ENCODE measurements around the gene FSTL5.

DNA sequence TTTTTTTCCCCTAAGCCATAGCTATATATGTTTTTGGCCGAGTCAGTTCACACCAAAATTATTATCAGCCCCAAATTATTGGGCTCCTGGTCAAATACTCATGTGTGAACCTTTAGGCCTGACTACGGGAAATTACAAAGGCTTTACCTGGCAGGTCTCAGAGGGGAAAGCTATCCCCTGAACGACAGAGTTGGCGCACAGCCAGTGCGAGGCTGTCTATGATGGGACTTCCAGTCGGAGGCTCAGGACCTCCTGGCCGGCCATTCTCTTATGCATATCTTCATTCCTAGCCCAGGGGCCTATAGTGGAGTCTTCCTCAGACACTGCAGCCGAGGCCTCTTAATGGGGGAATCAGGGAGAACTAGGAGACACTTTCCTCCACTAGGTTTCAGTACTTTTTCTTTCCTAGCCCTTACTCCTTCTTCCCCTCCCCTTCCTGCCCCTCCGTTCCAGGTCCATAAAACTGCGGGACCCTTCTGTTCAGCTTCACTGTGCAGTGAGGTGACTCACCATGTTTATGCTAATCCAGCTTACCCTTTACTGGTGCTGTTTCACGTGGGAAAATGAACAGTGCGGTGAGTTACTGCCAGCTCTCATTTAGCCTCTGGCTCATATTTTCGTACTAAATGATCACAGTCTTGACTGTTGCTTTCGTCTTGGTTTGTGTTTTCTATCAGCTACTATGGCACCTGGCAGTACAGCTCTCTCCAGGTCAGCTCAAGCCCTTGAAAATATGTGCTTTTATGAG lies 533.9 kb downstream of the FSTL5 start:
- TF ChIP-seq, protein P1, sequence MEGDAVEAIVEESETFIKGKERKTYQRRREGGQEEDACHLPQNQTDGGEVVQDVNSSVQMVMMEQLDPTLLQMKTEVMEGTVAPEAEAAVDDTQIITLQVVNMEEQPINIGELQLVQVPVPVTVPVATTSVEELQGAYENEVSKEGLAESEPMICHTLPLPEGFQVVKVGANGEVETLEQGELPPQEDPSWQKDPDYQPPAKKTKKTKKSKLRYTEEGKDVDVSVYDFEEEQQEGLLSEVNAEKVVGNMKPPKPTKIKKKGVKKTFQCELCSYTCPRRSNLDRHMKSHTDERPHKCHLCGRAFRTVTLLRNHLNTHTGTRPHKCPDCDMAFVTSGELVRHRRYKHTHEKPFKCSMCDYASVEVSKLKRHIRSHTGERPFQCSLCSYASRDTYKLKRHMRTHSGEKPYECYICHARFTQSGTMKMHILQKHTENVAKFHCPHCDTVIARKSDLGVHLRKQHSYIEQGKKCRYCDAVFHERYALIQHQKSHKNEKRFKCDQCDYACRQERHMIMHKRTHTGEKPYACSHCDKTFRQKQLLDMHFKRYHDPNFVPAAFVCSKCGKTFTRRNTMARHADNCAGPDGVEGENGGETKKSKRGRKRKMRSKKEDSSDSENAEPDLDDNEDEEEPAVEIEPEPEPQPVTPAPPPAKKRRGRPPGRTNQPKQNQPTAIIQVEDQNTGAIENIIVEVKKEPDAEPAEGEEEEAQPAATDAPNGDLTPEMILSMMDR (IDR thresholded peaks at IDR 0.05), result no peak
- TF ChIP-seq POLR2A (IDR thresholded peaks at IDR 0.05) (no peak), POLR2AphosphoS5 (IDR thresholded peaks at IDR 0.05) (no peak)

Data from suprapubic skin (tissue), 4 donors.